ENCODE results near the gene MYO1E.

The MYO1E gene

GRCh38 chr15:59311195-59311594, 61.5 kb downstream of the MYO1E start:
- intact Hi-C loops (cut with DNase I; ENCODE audit: low total_unique reads): no loop called here
- H3K9me3 ChIP-seq: no peaks in the 10 kb centered on the region
- no peak overlapping the region for H3K27ac ChIP-seq
- H3K4me3 ChIP-seq: no peak overlapping the region
- no peak for TF ChIP-seq CTCF (IDR thresholded peaks at IDR 0.05)
- H3K27me3 ChIP-seq: no peaks in the 10 kb centered on the region
- H3K4me1 ChIP-seq: peaks cover 0 to 95% (median 49%) of the 10 kb centered on the region in 4 donors
- H3K36me3 ChIP-seq: no peaks in the 10 kb centered on the region
- no peak for DNase-seq

- H3K9me3 ChIP-seq: no peaks in the 10 kb centered on the region
- TF ChIP-seq CTCF (IDR thresholded peaks at IDR 0.05): no peak
- no peaks in the 10 kb centered on the region for H3K36me3 ChIP-seq
- no peak overlapping the region for H3K27ac ChIP-seq
- H3K27me3 ChIP-seq: no peaks in the 10 kb centered on the region
- peaks cover 0 to 95% (median 43%) of the 10 kb centered on the region in 4 donors for H3K4me1 ChIP-seq
- no peak for DNase-seq
- no peak overlapping the region for H3K4me3 ChIP-seq
- intact Hi-C loops (cut with DNase I; ENCODE audit: low total_unique reads): no loop called here
Measured at GRCh38 chr15:59309405-59309804, 63.3 kb downstream of the MYO1E start.

GRCh38 chr15:59307165-59307537, 65.5 kb downstream of the MYO1E start:
- no peak for TF ChIP-seq CTCF (IDR thresholded peaks at IDR 0.05)
- DNase-seq: no peak

GRCh38 chr15:59306520-59307164, 66.0 kb downstream of the MYO1E start:
- peak overlapping the region; percentile 51 for H3K27ac ChIP-seq
- H3K9me3 ChIP-seq: no peaks in the 10 kb centered on the region

More at GRCh38 chr15:59307165-59307537, 65.5 kb downstream of the MYO1E start:
- Histone ChIP-seq H3K4me1 (peaks cover 0 to 93% (median 26%) of the 10 kb centered on the region in 4 donors), H3K27ac (peak overlapping the region; percentile 8 to 51), H3K27me3 (no peaks in the 10 kb centered on the region), H3K9me3 (no peaks in the 10 kb centered on the region), H3K4me3 (no peak overlapping the region), H3K36me3 (no peaks in the 10 kb centered on the region)
- intact Hi-C loops (cut with DNase I; ENCODE audit: low total_unique reads): no loop called here

GRCh38 chr15:59304807-59305206, 67.9 kb downstream of the MYO1E start:
- Histone ChIP-seq H3K4me1 (peaks cover 0 to 93% (median 39%) of the 10 kb centered on the region in 4 donors), H3K36me3 (no peaks in the 10 kb centered on the region), H3K27me3 (no peaks in the 10 kb centered on the region), H3K4me3 (no peak overlapping the region), H3K9me3 (no peaks in the 10 kb centered on the region), H3K27ac (peak overlapping the region; percentile 51)
- peak in 1 of 2 donors; percentile 40 for DNase-seq
- no peak for TF ChIP-seq CTCF (IDR thresholded peaks at IDR 0.05)
- intact Hi-C loops (cut with DNase I; ENCODE audit: low total_unique reads): no loop called here

More at GRCh38 chr15:59306520-59307164, 66.0 kb downstream of the MYO1E start:
- Histone ChIP-seq H3K36me3 (no peaks in the 10 kb centered on the region), H3K4me3 (no peak overlapping the region), H3K27me3 (no peaks in the 10 kb centered on the region), H3K4me1 (peaks cover 0 to 93% (median 26%) of the 10 kb centered on the region in 4 donors)
- no peak for TF ChIP-seq CTCF (IDR thresholded peaks at IDR 0.05)
- peak in 1 of 2 donors; percentile 64 for DNase-seq
- intact Hi-C loops (cut with DNase I; ENCODE audit: low total_unique reads): no loop called here
